HepG2 (cell line): Measurements from ENCODE around the gene ROBO3. TPM values are rescaled to one million over a fixed set of nuclear protein-coding genes. Genes with fewer than 3 reads are reported as not detected.

Source experiments
- ATAC-seq: fragments of 200-7000 bp; cut with Tn5 transposase; 3 replicates; pipeline ENCODE4 v1.9.1; 2020; ENCODE audit warnings: mild to moderate bottlenecking, moderate library complexity
- BruUV-seq: library from RNA; stranded (reverse); fragments of 400-500 nt; replicated peaks from 2 replicates; lab custom pipeline; 2021; lab: Mats Ljungman, UMichigan
- CTCF ChIA-PET: fragments of 300-600 bp; formaldehyde crosslinking; extraction: SDS; loops from one replicate; lab custom pipeline; 2021; ENCODE audit warnings: low total read pairs, inconsistent platforms, low intra/inter-chr PET ratio; lab: Yijun Ruan, JAX
- POLR2A ChIA-PET: fragments of 350-600 bp; sonication (Branson Sonifier 250); formaldehyde crosslinking; loops from one replicate; lab custom pipeline; 2020; ENCODE audit warnings: antibody characterized with exemption, inconsistent platforms; lab: Yijun Ruan, JAX
- DNase-seq: peaks from one replicate; pipeline ENCODE4 v3.0.0-alpha.2; 2015; ENCODE audit warnings: low spot score
- FAIRE-seq: peaks from 3 replicates; lab custom pipeline; 2011; peaks lifted over from hg19 to GRCh38; lab: Jason Lieb, UNC
- H2AFZ ChIP-seq: one replicate; pipeline ENCODE4 v1.6.1; 2011; ENCODE audit warnings: low read length, inconsistent platforms
- H3K27ac ChIP-seq: fragments of 300-600 bp; 3 replicates; pipeline ENCODE4 v1.8.0; 2011; ENCODE audit warnings: mixed run types, mild to moderate bottlenecking, mixed read lengths, low read length, inconsistent platforms; ENCODE audit not compliant: insufficient read depth; ENCODE audit errors: extremely low read length
- H3K27me3 ChIP-seq, 2 experiments: fragments of 200-600 bp in 1 of 2; 2 replicates in 1 of 2; 3 replicates in 1 of 2; pipeline versions ENCODE4 v1.6.0 to v1.8.0; 2011; ENCODE audit warnings: low read length in 2 of 2, mild to moderate bottlenecking in 2 of 2, moderate library complexity in 2 of 2, inconsistent platforms in 1 of 2; ENCODE audit not compliant: insufficient read depth in 2 of 2, control insufficient read depth in 1 of 2
- H3K36me3 ChIP-seq, 2 experiments: fragments of 200-600 bp in 1 of 2; replicated peaks in 1 of 2; 2 replicates in 1 of 2; 3 replicates in 1 of 2; pipeline versions ENCODE4 v1.5.1 to v1.8.0; 2011; ENCODE audit warnings: low read length in 2 of 2, inconsistent platforms in 1 of 2; ENCODE audit not compliant: insufficient read depth in 2 of 2, control insufficient read depth in 1 of 2
- H3K4me1 ChIP-seq: 2 replicates; pipeline ENCODE4 v1.5.1; 2012; ENCODE audit warnings: low read length, inconsistent platforms; ENCODE audit not compliant: insufficient read depth
- H3K4me2 ChIP-seq: 2 replicates; pipeline ENCODE4 v1.6.0; 2011; ENCODE audit warnings: low read depth, low read length, inconsistent platforms
- H3K4me3 ChIP-seq, 3 experiments: fragments of 200-600 bp in 1 of 3; sonication (generic), shearing (Covaris generic) in 1 of 3; replicated peaks in 1 of 3; 2 replicates each; pipeline ENCODE4 v1.5.1; 2011 to 2016; ENCODE audit warnings: low read length in 3 of 3, inconsistent platforms in 2 of 3, low read depth in 2 of 3, mild to moderate bottlenecking in 2 of 3, control low read depth in 1 of 3, mixed read lengths in 1 of 3; ENCODE audit not compliant: insufficient read depth in 1 of 3
- H3K79me2 ChIP-seq: one replicate; pipeline ENCODE4 v1.6.1; 2011; ENCODE audit warnings: low read length, inconsistent platforms; ENCODE audit not compliant: insufficient read depth
- H3K9ac ChIP-seq: 2 replicates; pipeline ENCODE4 v1.6.0; 2011; ENCODE audit warnings: mild to moderate bottlenecking, low read depth, low read length, inconsistent platforms; ENCODE audit not compliant: insufficient read depth
- H3K9me3 ChIP-seq: 2 replicates; pipeline ENCODE4 v1.5.1; 2012; ENCODE audit warnings: mild to moderate bottlenecking, low read length
- H4K20me1 ChIP-seq: 2 replicates; pipeline ENCODE4 v1.6.0; 2011; ENCODE audit warnings: inconsistent platforms, mild to moderate bottlenecking, low read length, moderate library complexity; ENCODE audit not compliant: insufficient read depth
- ATF7 ChIP-seq, 2 experiments: fragments of 450-650 bp in 1 of 2; sonication (generic) in 1 of 2; formaldehyde crosslinking in 1 of 2; IDR thresholded peaks; 2 replicates each; pipeline versions ENCODE4 v1.4.0 to v1.6.1; 2016 to 2020; ENCODE audit warnings: antibody characterized with exemption in 1 of 2, mild to moderate bottlenecking in 1 of 2, missing genetic modification reagents in 1 of 2
- CREB1 ChIP-seq, 2 experiments: fragments of 450-650 bp in 1 of 2; IDR thresholded peaks; 2 replicates each; pipeline ENCODE4 v1.6.1; 2016 to 2017; ENCODE audit warnings: control low read depth in 1 of 2, mild to moderate bottlenecking in 1 of 2, missing compliant biosample characterization in 1 of 2, missing genetic modification characterization in 1 of 2
- EEA1 ChIP-seq: sonication (generic); formaldehyde crosslinking; IDR thresholded peaks from 2 replicates; pipeline ENCODE4 v1.5.1; 2020; ENCODE audit warnings: mild to moderate bottlenecking, missing genetic modification reagents, borderline replicate concordance
- FOSL1 ChIP-seq: sonication (generic); formaldehyde crosslinking; IDR thresholded peaks from 2 replicates; pipeline ENCODE4 v1.9.0; 2021; ENCODE audit warnings: missing genetic modification reagents, borderline replicate concordance
- HNF4A ChIP-seq: sonication (generic); formaldehyde crosslinking; IDR thresholded peaks from 2 replicates; pipeline ENCODE4 v1.4.0; 2020; ENCODE audit warnings: missing genetic modification reagents
- KLF16 ChIP-seq, 2 experiments: sonication (generic) in 1 of 2; formaldehyde crosslinking in 1 of 2; IDR thresholded peaks; 2 replicates each; pipeline versions ENCODE4 v1.6.1 to v1.8.0; 2016 to 2023; ENCODE audit warnings: missing genetic modification reagents in 2 of 2, missing compliant biosample characterization in 1 of 2
- NCOR1 ChIP-seq: fragments of 200-600 bp; sonication (generic); IDR thresholded peaks from 2 replicates; pipeline ENCODE4 v1.7.0; 2017; ENCODE audit warnings: antibody characterized with exemption, low read length, borderline replicate concordance
- THYN1 ChIP-seq: sonication (generic); formaldehyde crosslinking; IDR thresholded peaks from 2 replicates; pipeline ENCODE4 v1.8.1; 2023; ENCODE audit warnings: low read depth, mild to moderate bottlenecking, moderate library complexity, missing genetic modification reagents, borderline replicate concordance
- ZBTB21 ChIP-seq: sonication (generic); formaldehyde crosslinking; IDR thresholded peaks from 2 replicates; pipeline ENCODE4 v1.4.0; 2020; ENCODE audit warnings: missing genetic modification reagents
- ZHX1 ChIP-seq: sonication (generic); formaldehyde crosslinking; IDR thresholded peaks from 2 replicates; pipeline ENCODE4 v1.8.1; 2022; ENCODE audit warnings: low read depth, mild to moderate bottlenecking, missing genetic modification reagents
- ZNF460 ChIP-seq: sonication (generic); formaldehyde crosslinking; IDR thresholded peaks from 2 replicates; pipeline ENCODE4 v1.5.1; 2020; ENCODE audit warnings: missing genetic modification reagents, mild to moderate bottlenecking, borderline replicate concordance
- ZNF556 ChIP-seq: sonication (generic); formaldehyde crosslinking; IDR thresholded peaks from 2 replicates; pipeline ENCODE4 v1.4.0; 2020; ENCODE audit warnings: mild to moderate bottlenecking, missing genetic modification reagents, borderline replicate concordance
- ZNF784 ChIP-seq: sonication (generic); formaldehyde crosslinking; IDR thresholded peaks from 2 replicates; pipeline ENCODE4 v1.5.1; 2020; ENCODE audit warnings: missing genetic modification reagents, mild to moderate bottlenecking, borderline replicate concordance
- ZSCAN9 ChIP-seq: IDR thresholded peaks from 2 replicates; pipeline ENCODE4 v1.6.1; 2016; ENCODE audit warnings: borderline replicate concordance
- WGBS: methylation state at CpG from one replicate; pipeline ENCODE4 v1.1.6; 2017; ENCODE audit warnings: low lambda C conversion rate; 5-methylcytosine and 5-hydroxymethylcytosine counted together
- in situ Hi-C: cut with HindIII; loops from 2 replicates; pipeline ENCODE4 v1.10.0; 2017; ENCODE audit warnings: low pct_unique_long_range_greater_than_20kb; ENCODE audit not compliant: extremely low pct_ligation_motif_present
- intact Hi-C: fragments of 100-400 bp; cut with micrococcal nuclease; formaldehyde crosslinking; loops from one replicate; pipeline ENCODE4 v1.10.0; 2022; ENCODE audit not compliant: unreplicated experiment
- polyA plus RNA-seq, 8 experiments: library from polyadenylated mRNA; depleted of rRNA in 3 of 8; stranded (reverse) in 7 of 8; unstranded in 1 of 8; fragments of >200 nt; fragmentation: Illumina TruSeq in 4 of 8; extraction: Trizol in 4 of 8; gene quantifications; 2 replicates each; pipeline versions ENCODE4 v1.2.1 to v1.2.3, GENCODE V29; 2011 to 2016; ENCODE audit warnings: low read depth in 4 of 8, missing spikeins in 1 of 8, mixed read lengths in 1 of 8; ENCODE audit not compliant: insufficient read depth in 1 of 8
- total RNA-seq, 5 experiments: library from RNA; depleted of rRNA; stranded (reverse); fragments of >200 nt; fragmentation: Illumina TruSeq; extraction: Trizol; gene quantifications; 2 replicates each; pipeline ENCODE4 v1.2.3, GENCODE V29; 2016; ENCODE audit warnings: low read depth in 1 of 5

Gene ROBO3
- total and polyA plus RNA-seq, 2 of the 13 experiments (the other 11 are each of a cell fraction or from before 2014, with no cell fraction given), result 0.07 to 2.4 TPM

- ChIA-PET CTCF (no interaction called here), POLR2A (no interaction called here)
- H3K4me1 ChIP-seq, result no peaks in the 10 kb centered on the region
- DNase-seq (no peak), ATAC-seq (no peak), FAIRE-seq (no peak)
- H2AFZ ChIP-seq, result no peak overlapping the region
- no peak overlapping the region for H3K4me2 ChIP-seq
- no peaks in the 10 kb centered on the region for H4K20me1 ChIP-seq
- WGBS, result 24% methylated on average over 3 of the region's 3 CpGs
- no peak overlapping the region for H3K27ac ChIP-seq
- peaks cover 0 to 12% of the 10 kb centered on the region in 2 experiments; a peak in 3 of 5 replicates for H3K27me3 ChIP-seq
- intact Hi-C loops, result no loop called here
- BruUV-seq, result no TSS peak
- no peaks in the 10 kb centered on the region for H3K9me3 ChIP-seq
- in situ Hi-C loops, result no loop called here
- H3K79me2 ChIP-seq, result no peaks in the 10 kb centered on the region
- no peaks in the 10 kb centered on the region for H3K36me3 ChIP-seq
- H3K9ac ChIP-seq, result no peak overlapping the region
- TF ChIP-seq ZHX1 (CRISPR knock-in tag) (no peak), KLF16 (CRISPR knock-in tag; IDR thresholded peaks at IDR 0.05) (no peak), ZNF784 (CRISPR knock-in tag) (no peak), FOSL1 (no peak), CREB1 (IDR thresholded peaks at IDR 0.05) (peak; percentile 44), CREB1 (CRISPR knock-in tag; IDR thresholded peaks at IDR 0.05) (no peak), ATF7 (IDR thresholded peaks at IDR 0.05) (peak; percentile 15; the same call in 1 of the 2 replicates), ATF7 (CRISPR knock-in tag; IDR thresholded peaks at IDR 0.05) (no peak), NCOR1 (no peak), THYN1 (CRISPR knock-in tag) (no peak), EEA1 (CRISPR knock-in tag) (no peak), ZNF556 (CRISPR knock-in tag) (no peak), HNF4A (no peak), ZSCAN9 (CRISPR knock-in tag) (no peak), ZBTB21 (CRISPR knock-in tag) (no peak), ZNF460 (CRISPR knock-in tag) (no peak)
- H3K4me3 ChIP-seq, result no peak overlapping the region
Observed at GRCh38 chr11:124829986-124830385, 35.2 kb upstream of the ROBO3 start.
